Astrocyte of the spinal cord (primary cell): ENCODE data around the gene RBP5.
A peak's percentile ranks its signal among the peaks of the same experiment; 100 is the strongest.

ENCODE experiments used
- DNase-seq: peaks from one replicate; pipeline ENCODE4 v3.0.0; 2011; ENCODE audit warnings: low read depth, low spot score
- H3K4me3 ChIP-seq: 2 replicates; pipeline ENCODE4 v1.5.1; 2011; ENCODE audit warnings: low read depth, mild to moderate bottlenecking, low read length, moderate library complexity
- in situ Hi-C: cut with HindIII; loops from 2 replicates; pipeline ENCODE4 v1.10.0; 2017; ENCODE audit warnings: low sequenced_read_pairs
- TF ChIP-seq, protein P1 (sequence below): IDR thresholded peaks from 2 replicates; pipeline ENCODE4 v1.5.1; 2012; ENCODE audit warnings: low read depth, mild to moderate bottlenecking, low read length, inconsistent platforms

The RBP5 gene

DNA sequence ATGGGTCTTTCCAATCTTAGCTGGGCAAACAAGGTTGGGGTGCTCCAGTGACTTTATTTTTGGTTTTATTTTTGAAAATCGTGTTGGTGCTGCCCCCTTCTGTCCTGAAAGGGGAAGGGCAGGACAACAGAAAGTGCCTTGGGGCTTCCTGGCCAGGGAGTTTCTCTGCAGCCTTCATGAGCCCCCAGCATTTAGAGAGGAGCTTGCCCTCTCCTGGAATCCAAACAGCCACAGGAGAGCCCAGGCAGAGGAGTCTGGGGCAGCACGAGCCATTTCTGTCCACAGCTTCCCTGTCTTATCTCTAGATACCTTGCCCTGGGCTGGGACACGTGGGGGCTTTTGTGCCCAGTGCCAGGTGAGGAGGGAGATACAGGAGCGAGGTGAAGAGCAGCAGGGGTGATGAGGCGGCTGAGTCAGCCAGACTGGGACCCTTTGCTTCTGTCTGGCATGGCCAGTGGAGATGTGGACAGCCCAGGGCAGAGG is 15.3 kb downstream of the RBP5 start:
- in situ Hi-C loops, result no loop called here
- TF ChIP-seq, protein P1, sequence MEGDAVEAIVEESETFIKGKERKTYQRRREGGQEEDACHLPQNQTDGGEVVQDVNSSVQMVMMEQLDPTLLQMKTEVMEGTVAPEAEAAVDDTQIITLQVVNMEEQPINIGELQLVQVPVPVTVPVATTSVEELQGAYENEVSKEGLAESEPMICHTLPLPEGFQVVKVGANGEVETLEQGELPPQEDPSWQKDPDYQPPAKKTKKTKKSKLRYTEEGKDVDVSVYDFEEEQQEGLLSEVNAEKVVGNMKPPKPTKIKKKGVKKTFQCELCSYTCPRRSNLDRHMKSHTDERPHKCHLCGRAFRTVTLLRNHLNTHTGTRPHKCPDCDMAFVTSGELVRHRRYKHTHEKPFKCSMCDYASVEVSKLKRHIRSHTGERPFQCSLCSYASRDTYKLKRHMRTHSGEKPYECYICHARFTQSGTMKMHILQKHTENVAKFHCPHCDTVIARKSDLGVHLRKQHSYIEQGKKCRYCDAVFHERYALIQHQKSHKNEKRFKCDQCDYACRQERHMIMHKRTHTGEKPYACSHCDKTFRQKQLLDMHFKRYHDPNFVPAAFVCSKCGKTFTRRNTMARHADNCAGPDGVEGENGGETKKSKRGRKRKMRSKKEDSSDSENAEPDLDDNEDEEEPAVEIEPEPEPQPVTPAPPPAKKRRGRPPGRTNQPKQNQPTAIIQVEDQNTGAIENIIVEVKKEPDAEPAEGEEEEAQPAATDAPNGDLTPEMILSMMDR, result peak; percentile 87
- H3K4me3 ChIP-seq, result no peak overlapping the region
- peak; percentile 39 for DNase-seq

DNA sequence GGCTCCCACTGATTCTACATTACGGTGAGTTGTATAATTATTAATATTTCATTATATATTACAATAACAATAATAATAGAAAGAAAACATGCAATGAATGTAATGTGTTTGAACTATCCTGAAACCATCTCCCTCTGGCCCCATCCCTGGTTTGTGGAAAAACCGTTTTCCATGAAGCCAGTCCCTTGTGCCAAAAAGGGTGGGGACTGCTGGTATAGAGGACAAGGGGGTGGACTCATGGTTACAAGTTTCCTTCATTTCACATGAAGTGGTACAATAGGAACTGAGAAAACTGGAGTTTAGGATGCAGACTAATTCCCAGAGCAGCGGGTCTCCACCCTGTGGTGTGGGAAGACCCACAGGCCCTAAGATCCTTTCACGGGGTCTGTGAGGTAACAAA is 16.6 kb downstream of the RBP5 start:
- TF ChIP-seq, protein P1, result no peak

DNA sequence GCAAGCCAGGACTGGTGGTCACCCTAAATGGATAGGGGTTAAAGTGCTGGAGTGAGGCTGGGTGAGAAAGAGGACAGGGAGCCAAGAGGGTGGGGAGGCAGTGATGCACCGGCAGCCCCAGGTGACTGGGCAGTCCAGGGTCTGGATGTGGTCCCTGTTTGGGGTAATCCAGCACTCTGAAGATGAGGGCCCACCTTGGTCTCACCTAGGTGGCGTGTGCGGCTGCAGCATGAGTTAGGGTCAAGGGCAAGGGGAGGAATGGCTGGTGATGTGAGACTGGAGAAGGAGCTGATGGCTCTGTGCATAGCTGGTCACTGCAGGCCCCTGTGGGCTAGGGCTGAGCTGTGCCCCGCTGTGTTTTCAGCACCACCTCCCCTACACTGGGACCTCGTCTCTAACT is 18.0 kb downstream of the RBP5 start:
- TF ChIP-seq, protein P1, result no peak
- in situ Hi-C loops, result no loop called here
- no peak overlapping the region for H3K4me3 ChIP-seq
- DNase-seq, result no peak

More for the DNA sequence above, 16.6 kb downstream of the RBP5 start:
- in situ Hi-C loops, result no loop called here
- DNase-seq, result no peak
- H3K4me3 ChIP-seq, result no peak overlapping the region

DNA sequence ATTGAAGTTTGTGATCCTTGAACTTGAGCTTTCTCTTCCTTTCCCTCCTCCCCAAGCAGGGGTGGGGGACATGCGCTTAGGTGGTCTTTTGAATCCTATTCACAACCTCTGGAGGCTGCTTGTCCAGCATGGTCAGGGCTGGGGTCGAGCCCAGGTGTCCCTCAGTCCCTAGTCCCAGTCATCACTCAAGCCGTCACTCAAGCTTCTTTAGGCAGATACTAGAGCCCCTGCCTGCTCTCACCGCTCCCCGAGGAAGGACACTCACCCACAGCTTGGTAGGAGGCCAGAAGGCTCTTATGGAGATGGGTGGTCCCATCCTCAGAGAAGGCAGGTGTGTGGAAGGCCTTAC is 19.1 kb downstream of the RBP5 start:
- TF ChIP-seq, protein P1, result no peak
- no peak for DNase-seq
- no peak overlapping the region for H3K4me3 ChIP-seq
- in situ Hi-C loops, result no loop called here

DNA sequence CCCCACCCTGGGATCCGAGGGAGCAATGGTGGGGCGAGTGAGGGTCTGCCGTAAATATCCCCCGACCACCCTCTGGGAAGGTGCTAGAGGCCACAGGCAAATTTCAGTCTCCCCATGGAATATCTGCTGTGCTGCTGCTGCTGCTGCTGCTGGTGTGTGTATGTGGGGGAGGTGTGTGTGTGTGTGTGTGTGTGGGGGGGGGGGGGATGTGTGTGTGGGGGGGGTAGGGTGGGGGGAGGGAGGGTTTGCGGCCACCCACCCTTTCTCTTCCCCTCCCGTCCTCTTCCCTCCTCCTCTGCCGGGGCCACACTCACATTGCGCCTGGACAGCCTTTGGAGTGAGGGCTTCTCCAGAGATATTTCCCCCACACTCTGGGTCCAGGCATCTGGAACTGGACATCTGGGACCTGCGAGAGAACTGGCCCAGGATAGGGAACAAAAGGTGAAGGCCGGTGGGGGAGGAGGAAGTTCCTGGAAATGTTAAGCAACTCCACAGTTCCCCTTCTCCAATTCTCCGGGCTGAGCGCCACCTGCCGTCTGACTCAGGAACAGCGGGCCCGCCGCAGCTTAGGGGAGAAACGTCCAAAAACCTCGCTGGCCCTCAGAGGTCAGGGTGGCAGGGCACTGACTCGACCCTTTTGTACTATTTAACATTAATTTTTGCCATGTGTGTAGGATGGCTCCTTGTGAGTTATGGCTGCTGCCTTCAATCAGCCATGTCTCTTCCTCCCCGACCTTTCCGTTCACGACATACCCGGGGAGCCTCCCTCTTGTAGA is 19.7 kb downstream of the RBP5 start, which contains the start of gene C1RL:
Gene C1RL (minus strand): TSS at position 419 of the 776 bp plus-strand sequence. CDS start 34 bp downstream, at position 385.
- H3K4me3 ChIP-seq, result peak within 1 kb of the TSS; percentile 67
- in situ Hi-C loops, result no loop called here
- DNase-seq, result peak; percentile 82
- TF ChIP-seq, protein P1, result peak; percentile 98

DNA sequence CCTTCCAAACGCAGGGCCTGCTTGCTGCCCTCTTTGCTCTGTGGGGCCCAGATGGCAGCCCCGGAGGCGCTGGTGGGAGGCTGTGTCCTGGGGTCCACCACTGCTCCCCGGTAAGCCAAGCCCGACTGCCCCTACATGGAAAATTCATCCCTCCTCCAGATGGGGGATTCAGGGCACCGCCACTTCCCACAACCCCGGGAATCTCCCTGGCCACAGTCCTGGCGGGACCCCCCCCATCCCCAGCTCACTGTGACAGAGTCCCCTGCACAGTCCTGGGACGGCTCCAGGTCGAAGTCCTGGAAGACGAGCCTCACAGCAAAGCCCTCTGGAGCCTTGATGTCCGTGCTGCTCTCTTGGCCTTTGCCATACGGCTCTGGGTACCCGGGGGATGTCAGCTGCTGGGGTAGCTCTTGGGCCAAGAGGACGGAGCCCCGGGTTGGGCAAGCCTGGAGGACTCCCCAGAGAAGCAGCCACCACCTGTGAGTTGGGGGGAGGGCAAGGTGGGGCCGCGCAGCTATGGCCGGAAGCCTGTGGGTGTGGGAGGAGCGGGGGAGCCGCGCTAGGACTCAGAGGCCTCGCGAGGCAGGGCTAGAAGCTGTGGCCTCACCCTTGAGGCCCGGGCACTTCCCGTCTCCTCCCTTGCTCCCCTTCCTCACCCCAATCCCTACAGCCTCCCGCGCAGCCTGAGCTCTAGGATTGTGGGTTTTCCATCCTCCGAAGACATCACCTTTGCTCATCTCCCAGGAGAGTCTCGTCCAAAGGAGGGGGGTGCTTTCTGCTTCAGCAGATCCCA is 20.5 kb downstream of the RBP5 start:
- TF ChIP-seq, protein P1, result no peak
- peak overlapping the region; percentile 67 for H3K4me3 ChIP-seq
- in situ Hi-C loops, result no loop called here
- DNase-seq, result peak; percentile 56
